GM12878 (cell line): ENCODE data around the gene PHACTR1.

Experiments used
- EP300 ChIP-seq, 2 experiments: fragments of 150-350 bp in 1 of 2; IDR thresholded peaks; 2 replicates each; pipeline ENCODE4 v1.6.1; 2011 to 2012; ENCODE audit warnings: low read depth in 2 of 2, low read length in 2 of 2, borderline replicate concordance in 1 of 2, improper control_type of control experiment in 1 of 2, inconsistent platforms in 1 of 2; ENCODE audit not compliant: control insufficient read depth in 1 of 2
- KDM1A ChIP-seq: fragments of 200-600 bp; sonication (generic); IDR thresholded peaks from 2 replicates; pipeline ENCODE4 v1.6.1; 2016; ENCODE audit warnings: borderline replicate concordance
- RCOR1 ChIP-seq: conservative IDR thresholded peaks from 2 replicates; pipeline ENCODE4 v1.6.1; 2012; ENCODE audit warnings: low read depth, low read length, improper control_type of control experiment
- TF ChIP-seq, protein P1 (sequence below), 3 experiments: IDR thresholded peaks in 2 of 3; conservative IDR thresholded peaks in 1 of 3; 2 replicates each; pipeline ENCODE4 v1.5.1; 2011; ENCODE audit warnings: low read depth in 3 of 3, low read length in 3 of 3, mild to moderate bottlenecking in 3 of 3, control low read depth in 2 of 3, moderate library complexity in 2 of 3, inconsistent platforms in 1 of 3, mixed read lengths in 1 of 3; ENCODE audit not compliant: control insufficient read depth in 2 of 3, insufficient read depth in 1 of 3; ENCODE audit errors: extremely low read depth in 1 of 3
- TF ChIP-seq, protein P2 (sequence below): IDR thresholded peaks from 2 replicates; pipeline ENCODE4 v1.6.1; 2012; ENCODE audit warnings: low read depth, low read length, improper control_type of control experiment

DNA sequence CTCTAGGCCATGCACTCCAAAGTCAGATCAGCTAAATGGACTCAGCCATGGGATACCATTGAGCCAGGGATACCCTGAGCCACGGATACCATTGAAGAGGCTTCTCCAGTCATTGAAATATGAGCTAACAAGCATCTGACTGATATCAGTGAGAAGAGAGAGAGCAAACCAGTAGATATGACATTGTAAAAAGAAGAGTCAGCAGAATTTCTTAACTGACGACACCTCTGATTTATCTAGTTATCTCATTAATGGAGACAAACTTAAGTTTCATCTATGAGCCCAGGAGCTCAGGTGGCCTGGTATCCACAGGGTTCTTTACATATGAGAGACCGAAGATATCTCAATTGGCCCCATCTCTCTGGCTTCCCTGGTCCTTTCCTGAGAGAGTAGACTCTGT, 471.1 kb downstream of the PHACTR1 start:
- TF ChIP-seq, protein P1, sequence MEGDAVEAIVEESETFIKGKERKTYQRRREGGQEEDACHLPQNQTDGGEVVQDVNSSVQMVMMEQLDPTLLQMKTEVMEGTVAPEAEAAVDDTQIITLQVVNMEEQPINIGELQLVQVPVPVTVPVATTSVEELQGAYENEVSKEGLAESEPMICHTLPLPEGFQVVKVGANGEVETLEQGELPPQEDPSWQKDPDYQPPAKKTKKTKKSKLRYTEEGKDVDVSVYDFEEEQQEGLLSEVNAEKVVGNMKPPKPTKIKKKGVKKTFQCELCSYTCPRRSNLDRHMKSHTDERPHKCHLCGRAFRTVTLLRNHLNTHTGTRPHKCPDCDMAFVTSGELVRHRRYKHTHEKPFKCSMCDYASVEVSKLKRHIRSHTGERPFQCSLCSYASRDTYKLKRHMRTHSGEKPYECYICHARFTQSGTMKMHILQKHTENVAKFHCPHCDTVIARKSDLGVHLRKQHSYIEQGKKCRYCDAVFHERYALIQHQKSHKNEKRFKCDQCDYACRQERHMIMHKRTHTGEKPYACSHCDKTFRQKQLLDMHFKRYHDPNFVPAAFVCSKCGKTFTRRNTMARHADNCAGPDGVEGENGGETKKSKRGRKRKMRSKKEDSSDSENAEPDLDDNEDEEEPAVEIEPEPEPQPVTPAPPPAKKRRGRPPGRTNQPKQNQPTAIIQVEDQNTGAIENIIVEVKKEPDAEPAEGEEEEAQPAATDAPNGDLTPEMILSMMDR (IDR thresholded peaks at IDR 0.05 in 2 of 3, conservative IDR thresholded peaks at IDR 0.05 in 1 of 3; ENCODE audit: control insufficient read depth in 2 of 3, extremely low read depth in 1 of 3, insufficient read depth in 1 of 3, low read depth in 3 of 3, low read length in 3 of 3), result no peak
- TF ChIP-seq, protein P2, sequence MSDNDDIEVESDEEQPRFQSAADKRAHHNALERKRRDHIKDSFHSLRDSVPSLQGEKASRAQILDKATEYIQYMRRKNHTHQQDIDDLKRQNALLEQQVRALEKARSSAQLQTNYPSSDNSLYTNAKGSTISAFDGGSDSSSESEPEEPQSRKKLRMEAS, result no peak
- TF ChIP-seq RCOR1 (no peak), KDM1A (no peak), EP300 (IDR thresholded peaks at IDR 0.05; ENCODE audit: borderline replicate concordance in 1 of 2, control insufficient read depth in 1 of 2, low read depth in 2 of 2, low read length in 2 of 2) (no peak)
